Measurements from ENCODE around the gene ARHGAP27.
"Not testable (repeated sequence)": the region's sequence is repeated elsewhere in the genome, so short reads cannot be mapped to it uniquely, and the experiment has no call there.

ARHGAP27 gene

GRCh38 chr17:45446872-45447625 lies 14.4 kb upstream of the ARHGAP27 start:
- intact Hi-C loops (cut with DNase I): not testable (repeated sequence)
- DNase-seq: peak in 2 of 10 donors; percentile 42 to 62

GRCh38 chr17:45445901-45446743 lies 13.5 kb upstream of the ARHGAP27 start:
- intact Hi-C loops (cut with DNase I): not testable (repeated sequence)
- DNase-seq: peak in 1 of 10 donors; percentile 43

- intact Hi-C loops (cut with DNase I): not testable (repeated sequence)
- DNase-seq: peak in 2 of 10 donors; percentile 35 to 57
Observed at GRCh38 chr17:45444856-45445820, 12.5 kb upstream of the ARHGAP27 start.

- DNase-seq: peak in 2 of 10 donors; percentile 24 to 35
- intact Hi-C loops (cut with DNase I): not testable (repeated sequence)
Observed at GRCh38 chr17:45444301-45444700, 11.6 kb upstream of the ARHGAP27 start.

- peak in 2 of 10 donors; percentile 55 to 63 for DNase-seq
- intact Hi-C loops (cut with DNase I): not testable (repeated sequence)
Observed at GRCh38 chr17:45443371-45444260, 10.9 kb upstream of the ARHGAP27 start.

GRCh38 chr17:45441526-45442310 lies 9.0 kb upstream of the ARHGAP27 start:
- intact Hi-C loops (cut with DNase I): no loop called here
- peak in 2 of 10 donors; percentile 39 to 55 for DNase-seq

GRCh38 chr17:45440839-45441515 lies 8.3 kb upstream of the ARHGAP27 start:
- DNase-seq: peak in 2 of 10 donors; percentile 35 to 62
- intact Hi-C loops (cut with DNase I): not testable (repeated sequence)

GRCh38 chr17:45440161-45440778 lies 7.6 kb upstream of the ARHGAP27 start:
- intact Hi-C loops (cut with DNase I): no loop called here
- peak in 2 of 10 donors; percentile 22 to 30 for DNase-seq

- intact Hi-C loops (cut with DNase I): no loop called here
- peak in 2 of 10 donors; percentile 44 to 59 for DNase-seq
Observed at GRCh38 chr17:45438931-45439610, 6.4 kb upstream of the ARHGAP27 start.

GRCh38 chr17:45437465-45438283 lies 5.0 kb upstream of the ARHGAP27 start:
- DNase-seq: peak in 3 of 10 donors; percentile 56 to 77 (median 75)
- intact Hi-C loops (cut with DNase I): no loop called here

GRCh38 chr17:45436625-45437464 lies 4.2 kb upstream of the ARHGAP27 start:
- intact Hi-C loops (cut with DNase I): no loop called here
- peak in 3 of 10 donors; percentile 50 to 75 (median 59) for DNase-seq

GRCh38 chr17:45436161-45436560 lies 3.5 kb upstream of the ARHGAP27 start:
- DNase-seq: peak in 3 of 10 donors; percentile 49 to 66 (median 54)
- intact Hi-C loops (cut with DNase I): no loop called here

- peak in 3 of 10 donors; percentile 3 to 63 (median 52) for DNase-seq
- intact Hi-C loops (cut with DNase I): no loop called here
Observed at GRCh38 chr17:45435481-45435880, 2.8 kb upstream of the ARHGAP27 start.

GRCh38 chr17:45433159-45433535 lies 477 bp upstream of the ARHGAP27 start:
- peak in 2 of 10 donors; percentile 55 to 76 for DNase-seq
- intact Hi-C loops (cut with DNase I): no loop called here
